OCI-LY1 (cell line): ENCODE results near the gene CDKL5.

ENCODE experiments used
- CTCF ChIP-seq: fragments of 200-600 bp; sonication (generic), shearing (Covaris generic); IDR thresholded peaks from 2 replicates; pipeline ENCODE4 v1.5.1; 2017; ENCODE audit warnings: mild to moderate bottlenecking, antibody characterized with exemption, low read length, moderate library complexity, mixed read lengths
- EZH2 ChIP-seq: fragments of 200-600 bp; sonication (generic), shearing (Covaris generic); IDR thresholded peaks from 2 replicates; pipeline ENCODE4 v1.8.0; 2017; ENCODE audit warnings: borderline replicate concordance, mixed run types, mild to moderate bottlenecking, antibody characterized with exemption, low read length, moderate library complexity, mixed read lengths

GRCh38 chrX:18565727-18566126, 140.3 kb downstream of the CDKL5 start:
- TF ChIP-seq CTCF (no peak), EZH2 (no peak)
